Stimulated activated CD8-positive, alpha-beta memory T cell treated with anti-CD3 and anti-CD28 coated beads, Interleukin-4, amount 100 ng/mL, for 24 hours (primary cell): Measurements from ENCODE around the gene PKP1.

Experiments used
- DNase-seq: peaks from one replicate; pipeline ENCODE4 v3.0.0-alpha.2; 2020; ENCODE audit warnings: low read depth

Gene PKP1

DNA sequence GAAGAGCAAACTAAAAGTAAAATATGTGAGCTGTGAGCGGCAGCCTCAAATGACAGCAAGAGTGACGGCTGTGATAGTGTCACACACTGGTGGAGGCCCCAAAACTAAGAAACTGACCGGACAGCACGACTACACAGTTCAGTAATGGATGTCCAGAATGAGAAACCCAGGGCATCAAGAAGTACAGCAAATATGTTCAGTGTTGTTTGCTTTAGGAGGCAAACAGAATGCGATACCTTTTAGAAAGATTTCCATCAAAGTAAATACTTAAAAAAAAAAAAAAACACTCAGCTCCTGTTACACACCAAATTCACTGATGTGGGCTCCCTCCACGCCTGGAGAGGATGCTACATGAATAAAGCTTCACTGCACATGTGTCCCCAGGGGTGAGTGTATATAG lies 1.1 kb upstream of the PKP1 start:
- DNase-seq, result no peak

DNA sequence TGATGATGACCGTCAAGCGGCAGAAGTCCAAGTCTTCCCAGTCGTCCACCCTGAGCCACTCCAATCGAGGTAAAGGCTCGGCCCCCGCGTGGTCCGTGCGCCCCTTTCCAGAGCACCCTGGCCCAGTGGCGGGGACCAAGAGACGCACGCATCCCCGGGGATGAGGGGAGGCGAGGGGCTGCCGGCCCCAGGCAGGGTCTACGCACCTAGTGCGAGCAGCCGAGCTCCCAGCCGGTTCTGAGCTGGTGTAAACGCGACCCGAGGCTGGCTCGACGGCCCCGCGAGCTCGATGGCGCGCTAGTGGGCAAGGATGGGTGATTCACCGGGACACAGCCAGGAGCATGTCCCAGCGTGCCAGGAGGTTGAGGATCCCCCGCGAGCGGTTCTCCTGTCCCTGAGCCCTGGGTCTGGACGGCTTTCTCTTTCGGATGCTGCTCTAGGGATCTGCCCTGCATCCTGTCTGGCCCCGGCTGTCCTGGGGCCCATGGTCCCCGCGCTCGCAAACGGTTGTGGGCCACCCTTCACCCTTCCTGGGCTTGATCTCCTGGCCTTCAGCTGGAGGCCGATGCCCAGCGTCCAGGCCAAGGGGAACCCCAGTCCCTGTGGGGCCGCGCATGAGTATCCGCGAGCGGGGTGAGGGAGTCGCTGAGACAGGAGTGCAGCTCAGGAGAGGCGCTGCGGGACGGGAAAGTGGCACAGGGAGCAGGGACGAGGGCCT lies 689 bp downstream of the PKP1 start:
- no peak for DNase-seq

GRCh38 chr1:201284636-201285035 lies 1.3 kb downstream of the PKP1 start:
- DNase-seq, result no peak

- no peak for DNase-seq
Measured at GRCh38 chr1:201285846-201286245, 2.5 kb downstream of the PKP1 start.

- DNase-seq, result no peak
Measured at GRCh38 chr1:201286445-201286844, 3.1 kb downstream of the PKP1 start.

GRCh38 chr1:201288007-201288406 lies 4.7 kb downstream of the PKP1 start:
- DNase-seq, result no peak

- DNase-seq, result no peak
Measured at GRCh38 chr1:201288765-201289164, 5.5 kb downstream of the PKP1 start.

DNA sequence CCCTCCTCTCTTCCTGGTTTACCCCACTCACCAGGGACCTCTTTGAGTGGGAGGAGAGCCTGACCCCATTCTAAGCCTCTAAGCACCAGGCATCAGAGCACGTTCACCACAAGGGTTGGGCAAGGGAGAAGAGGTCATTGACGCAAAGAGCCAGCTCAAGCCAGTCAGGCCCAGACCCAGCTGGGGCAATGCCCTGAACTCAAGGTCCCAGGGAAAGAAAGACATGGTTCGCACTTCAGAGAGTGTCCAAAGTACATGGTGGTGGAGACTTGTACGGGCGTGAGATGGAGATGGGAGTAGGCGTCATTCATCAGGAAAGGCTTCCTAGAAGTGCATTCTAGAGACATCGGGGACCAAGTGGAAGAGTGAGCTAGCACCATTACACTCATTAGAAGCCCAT lies 7.2 kb downstream of the PKP1 start:
- DNase-seq, result no peak

GRCh38 chr1:201291916-201292315 lies 8.6 kb downstream of the PKP1 start:
- no peak for DNase-seq

- no peak for DNase-seq
Measured at GRCh38 chr1:201294876-201295275, 11.6 kb downstream of the PKP1 start.

GRCh38 chr1:201295346-201295745 lies 12.0 kb downstream of the PKP1 start:
- DNase-seq, result no peak

- no peak for DNase-seq
Measured at GRCh38 chr1:201295861-201296260, 12.6 kb downstream of the PKP1 start.

DNA sequence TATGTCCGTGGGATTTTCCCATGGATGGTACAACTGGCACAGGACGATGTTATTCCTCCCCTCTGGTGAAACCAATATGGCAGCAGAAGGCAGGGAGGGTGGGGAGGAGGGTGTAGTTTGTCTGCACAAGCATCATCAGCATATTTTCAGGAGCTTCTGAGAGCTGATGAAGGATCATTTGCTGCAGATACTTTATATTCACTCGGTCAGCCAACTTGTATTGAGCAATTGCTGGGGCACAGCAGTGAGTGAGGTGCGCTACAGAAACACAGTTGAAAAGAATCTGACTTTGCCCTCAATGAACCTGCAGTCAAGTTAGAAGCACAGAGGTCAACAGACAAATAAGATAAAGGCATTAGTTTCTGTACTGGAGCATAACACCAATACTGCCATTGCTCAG lies 13.0 kb downstream of the PKP1 start:
- no peak for DNase-seq

DNA sequence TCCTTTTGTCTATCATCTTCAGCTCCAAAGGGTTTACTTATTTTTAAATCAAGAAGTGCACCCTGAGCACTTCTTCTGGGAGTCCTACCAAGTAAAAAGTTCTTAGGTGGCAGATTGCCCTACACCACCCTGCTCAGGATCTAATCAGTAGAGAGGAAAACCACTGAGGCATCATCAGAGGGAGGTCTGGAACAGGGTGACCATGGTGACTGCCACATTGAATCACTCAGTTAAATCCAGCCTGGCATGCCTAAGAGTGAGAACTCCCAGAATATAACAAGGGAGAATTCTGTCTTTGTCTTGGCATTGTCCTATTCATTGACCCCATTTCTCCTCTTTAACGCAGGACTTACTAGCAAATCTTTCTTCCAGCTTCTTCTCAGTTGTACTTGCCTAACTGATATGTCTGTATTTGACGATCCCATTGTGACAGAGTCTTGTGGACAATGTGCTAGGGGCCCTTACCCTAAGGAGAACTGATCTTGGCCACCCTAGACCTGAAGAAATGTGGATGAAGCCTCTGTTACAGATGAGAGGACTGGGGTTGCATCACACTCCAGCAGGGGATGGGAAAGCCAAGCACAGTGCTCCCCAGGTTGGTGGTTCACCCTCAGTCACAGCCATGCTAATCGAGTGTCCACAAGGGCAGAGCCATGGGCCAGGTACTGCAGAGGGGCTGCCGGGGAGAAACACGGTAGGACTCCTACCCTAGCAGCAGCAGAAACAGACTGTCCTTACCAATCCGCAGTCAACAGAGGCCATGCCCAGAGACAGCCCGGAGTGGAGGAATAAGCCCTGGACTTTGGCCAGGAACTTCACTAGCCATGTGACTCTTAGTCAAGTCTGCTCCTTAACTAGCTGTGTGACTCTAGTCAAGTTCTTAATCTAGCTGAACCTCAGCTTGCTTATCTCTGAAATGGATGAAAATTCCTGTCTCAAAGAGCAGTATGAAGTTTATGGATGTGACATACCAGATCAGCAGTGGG lies 15.4 kb downstream of the PKP1 start:
- DNase-seq, result no peak

DNA sequence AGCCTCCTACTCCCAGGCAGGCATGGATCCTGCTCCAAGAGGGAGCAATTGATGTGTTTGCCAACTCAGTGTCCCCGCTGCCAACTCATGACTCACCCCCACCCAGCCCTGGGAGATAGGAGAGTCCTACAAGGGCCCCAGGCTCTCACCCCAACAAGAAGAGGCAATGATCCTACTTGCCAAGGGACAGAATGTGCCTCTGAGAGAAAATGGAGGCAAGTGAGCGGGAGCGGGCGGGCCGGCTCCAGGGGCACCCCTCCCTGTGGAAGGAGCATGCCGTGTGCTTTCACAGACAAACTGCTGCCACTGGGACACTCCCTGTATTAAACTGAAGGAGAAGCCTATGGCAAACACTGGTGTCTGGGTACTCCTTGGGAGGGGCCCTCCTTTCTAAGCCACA lies 16.7 kb downstream of the PKP1 start:
- DNase-seq, result no peak

DNA sequence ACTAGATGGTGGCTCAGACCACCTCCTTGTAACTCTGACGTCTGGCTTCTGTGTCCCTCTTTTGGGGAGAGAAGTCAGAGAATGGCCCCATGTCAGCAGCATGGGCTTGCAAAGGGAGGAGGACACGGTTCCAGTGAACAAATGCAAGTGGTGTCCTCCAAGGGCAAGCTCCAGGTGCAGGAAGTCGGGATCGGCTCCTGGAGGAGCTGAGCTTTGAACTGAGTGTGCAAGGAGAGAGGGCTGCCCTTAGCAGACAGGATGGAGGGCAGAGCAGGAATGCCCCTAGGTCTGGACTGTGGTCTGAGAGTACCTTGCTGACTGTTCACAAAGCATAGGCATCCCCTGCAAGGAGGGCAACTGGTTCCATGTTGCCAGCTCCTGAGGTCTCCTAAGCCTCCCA lies 17.3 kb downstream of the PKP1 start:
- no peak for DNase-seq

DNA sequence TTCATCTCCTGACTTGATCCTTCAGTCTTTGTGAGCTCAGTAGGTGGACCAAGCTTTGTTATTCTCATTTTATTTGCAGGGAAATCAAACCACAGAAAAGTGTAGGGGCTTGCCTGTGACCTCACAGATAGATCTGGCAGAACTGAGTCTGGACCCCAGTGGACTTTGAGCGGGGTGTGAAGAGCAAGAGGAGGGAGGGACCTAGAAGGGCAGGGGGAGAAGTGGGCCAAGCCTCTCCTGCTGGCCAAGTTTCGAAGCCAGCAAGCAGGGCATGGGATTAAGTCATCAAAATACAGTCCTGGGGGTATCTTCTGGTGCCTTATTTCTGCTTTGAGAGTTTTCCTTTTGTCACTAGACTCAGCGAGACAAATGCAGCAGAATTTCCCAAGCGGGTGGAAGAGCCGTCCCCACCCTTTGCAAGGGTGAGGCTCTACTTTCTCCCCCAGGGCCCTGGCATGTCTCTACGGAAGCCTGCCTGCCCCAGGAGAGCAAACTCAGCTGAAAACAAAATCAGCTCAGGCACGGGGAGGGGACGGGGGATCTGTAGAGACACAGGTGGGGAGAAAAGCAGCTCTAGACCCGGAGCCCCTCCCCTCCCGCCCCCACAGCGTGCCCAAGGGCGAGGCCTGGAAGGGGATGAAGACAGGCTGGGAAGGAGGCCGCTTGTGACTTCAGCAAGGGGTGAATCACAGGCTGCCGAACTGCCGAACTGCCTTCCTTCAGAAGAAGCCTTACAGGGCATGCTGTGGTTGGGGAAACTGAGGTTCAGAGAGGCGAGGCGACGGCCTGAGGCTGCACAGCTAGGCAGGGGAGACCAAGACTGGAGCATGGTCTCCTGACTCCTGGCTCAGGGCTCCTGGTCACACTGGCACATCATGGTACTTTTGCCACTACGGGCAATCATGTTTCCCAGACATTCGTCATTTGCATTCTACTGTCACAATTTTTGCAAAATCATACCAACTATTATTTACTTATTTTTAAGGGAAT lies 19.2 kb downstream of the PKP1 start:
- no peak for DNase-seq

DNA sequence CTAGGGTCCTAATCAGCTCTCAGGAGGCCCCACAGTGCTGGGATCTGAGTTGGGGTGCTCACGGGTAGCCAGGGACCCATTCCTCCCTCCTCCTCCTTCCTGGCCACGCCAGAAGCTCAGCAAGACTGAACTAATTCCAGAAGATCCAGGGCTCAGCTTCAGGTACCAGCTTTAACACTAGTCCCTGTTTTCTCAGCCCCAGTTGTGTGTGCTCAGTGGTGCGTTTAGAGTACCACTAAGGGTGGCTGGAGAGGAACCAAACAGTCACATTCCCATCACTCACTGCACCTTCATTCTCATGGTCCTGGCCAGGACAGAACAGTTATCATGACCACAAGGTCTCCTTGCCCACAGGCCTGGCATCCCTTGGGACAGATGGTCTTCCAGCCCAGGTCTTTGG lies 20.8 kb downstream of the PKP1 start:
- no peak for DNase-seq

DNA sequence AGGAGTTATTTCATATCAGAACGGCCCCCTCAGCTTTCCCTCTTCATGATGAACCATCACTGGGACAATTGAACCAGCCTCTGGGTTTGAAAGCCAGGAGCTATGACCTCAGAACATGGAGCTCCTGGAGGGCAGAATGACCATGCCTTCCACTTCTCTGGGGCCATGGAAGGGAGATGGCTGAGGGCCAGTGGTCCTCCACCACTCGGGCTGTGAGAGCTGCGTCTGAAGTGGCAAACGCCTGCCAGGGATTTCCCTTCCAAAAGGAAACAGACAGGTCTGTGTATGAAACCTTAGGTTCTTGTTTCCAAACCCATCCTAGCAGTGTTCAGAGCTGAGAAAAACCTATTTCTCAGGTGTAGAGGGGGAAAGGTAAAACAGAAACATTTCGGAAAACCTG lies 22.5 kb downstream of the PKP1 start:
- DNase-seq, result no peak

DNA sequence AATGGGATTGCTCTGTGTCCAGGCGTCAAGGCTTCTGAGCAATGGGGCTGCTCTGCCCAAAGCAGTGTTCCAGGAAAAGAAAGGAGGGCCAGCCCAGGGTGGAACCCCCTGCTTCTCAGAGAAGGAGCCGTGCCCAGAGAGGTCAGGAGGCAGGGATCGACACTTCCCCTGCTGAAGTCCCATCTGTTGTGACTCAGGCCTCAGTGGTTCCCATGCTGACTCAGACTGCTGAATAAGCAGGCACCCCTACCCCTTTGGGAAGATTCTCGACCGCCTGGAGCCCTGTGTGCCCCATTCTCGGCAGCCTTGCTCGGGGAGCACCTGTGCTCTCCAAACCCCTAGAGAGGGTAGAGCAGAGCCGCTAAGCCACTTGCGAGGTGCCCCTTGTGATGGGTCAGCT lies 23.9 kb downstream of the PKP1 start:
- DNase-seq, result no peak

GRCh38 chr1:201307760-201308499 lies 24.6 kb downstream of the PKP1 start:
- DNase-seq, result no peak
